Neural progenitor cell (in vitro differentiated cells): ENCODE results near the gene PAQR8. TPM values are rescaled to one million over a fixed set of nuclear protein-coding genes. Genes with fewer than 3 reads are reported as not detected.

Experiments used
- DNase-seq: peaks from one replicate; pipeline ENCODE4 v3.0.0-alpha.2; 2016; ENCODE audit warnings: low spot score
- H2AFZ ChIP-seq: fragments of 200-600 bp; sonication (generic); replicated peaks from 2 replicates; pipeline ENCODE4 v1.6.1; 2016; ENCODE audit warnings: antibody characterized with exemption
- H3F3A ChIP-seq: fragments of 200-600 bp; sonication (generic); 2 replicates; pipeline ENCODE4 v1.6.1; 2016; ENCODE audit warnings: antibody characterized with exemption, low read depth
- H3K27ac ChIP-seq: fragments of 200-600 bp; sonication (generic); 2 replicates; pipeline ENCODE4 v1.5.1; 2016; ENCODE audit warnings: mild to moderate bottlenecking
- H3K27me3 ChIP-seq: fragments of 200-600 bp; sonication (generic); 2 replicates; pipeline ENCODE4 v1.6.1; 2016; ENCODE audit warnings: mild to moderate bottlenecking, moderate library complexity
- H3K36me3 ChIP-seq: fragments of 200-600 bp; sonication (generic); 2 replicates; pipeline ENCODE4 v1.5.1; 2016
- H3K4me1 ChIP-seq: fragments of 200-600 bp; sonication (generic); 2 replicates; pipeline ENCODE4 v1.6.1; 2016; ENCODE audit warnings: mixed run types
- H3K4me2 ChIP-seq: fragments of 200-600 bp; sonication (generic); 2 replicates; pipeline ENCODE4 v1.6.1; 2016
- H3K4me3 ChIP-seq: fragments of 200-600 bp; sonication (generic); 2 replicates; pipeline ENCODE4 v1.5.1; 2016
- H3K79me2 ChIP-seq: fragments of 200-600 bp; sonication (generic); 2 replicates; pipeline ENCODE4 v1.6.1; 2016; ENCODE audit warnings: low read depth
- H3K9ac ChIP-seq: fragments of 200-600 bp; sonication (generic); 2 replicates; pipeline ENCODE4 v1.6.1; 2016
- H3K9me3 ChIP-seq: fragments of 200-600 bp; sonication (generic); 2 replicates; pipeline ENCODE4 v1.5.1; 2016; ENCODE audit warnings: low read depth
- H4K20me1 ChIP-seq: fragments of 200-600 bp; sonication (generic); 2 replicates; pipeline ENCODE4 v1.6.1; 2016; ENCODE audit warnings: low read depth
- H3K27ac Mint-ChIP-seq: 3 replicates; pipeline ENCODE4 v1.8.0; 2021; ENCODE audit warnings: mixed read lengths
- H3K27me3 Mint-ChIP-seq: 2 replicates; pipeline ENCODE4 v1.8.0; 2022; ENCODE audit warnings: low read depth, mild to moderate bottlenecking, inconsistent platforms, moderate library complexity, mixed read lengths; ENCODE audit not compliant: insufficient read depth
- H3K36me3 Mint-ChIP-seq: 3 replicates; pipeline ENCODE4 v1.8.0; 2021; ENCODE audit warnings: mixed read lengths
- H3K4me1 Mint-ChIP-seq: 3 replicates; pipeline ENCODE4 v1.8.0; 2021; ENCODE audit warnings: mixed read lengths
- H3K4me3 Mint-ChIP-seq: 3 replicates; pipeline ENCODE4 v1.8.0; 2021; ENCODE audit warnings: mild to moderate bottlenecking, moderate library complexity, mixed read lengths
- H3K9me3 Mint-ChIP-seq: 3 replicates; pipeline ENCODE4 v1.8.0; 2020; ENCODE audit warnings: mixed read lengths
- CTCF ChIP-seq: fragments of 200-600 bp; sonication (generic); IDR thresholded peaks from 2 replicates; pipeline ENCODE4 v1.5.1; 2017; ENCODE audit warnings: antibody characterized with exemption, mild to moderate bottlenecking
- EZH2 ChIP-seq: fragments of 200-600 bp; sonication (generic); IDR thresholded peaks from 2 replicates; pipeline ENCODE4 v1.6.1; 2017; ENCODE audit warnings: antibody characterized with exemption, mild to moderate bottlenecking, moderate library complexity
- EZH2phosphoT487 ChIP-seq: fragments of 200-600 bp; sonication (generic); IDR thresholded peaks from 2 replicates; pipeline ENCODE4 v1.6.1; 2017; ENCODE audit warnings: antibody characterized with exemption
- total RNA-seq: library from RNA; depleted of rRNA; stranded (reverse); fragments of >200 nt; gene quantifications from 2 replicates; pipeline ENCODE4 v1.2.3, GENCODE V29; 2015; ENCODE audit warnings: low replicate concordance

Gene PAQR8
- total RNA-seq, 1 donor from 2014 or later = 16.9 TPM

GRCh38 chr6:52377538-52378221 is 15.7 kb downstream of the PAQR8 start:
- Histone ChIP-seq H4K20me1 (peaks cover 3% of the 10 kb centered on the region), H3K9ac (no peak overlapping the region), H3K79me2 (peaks cover 8% of the 10 kb centered on the region), H2AFZ (no peak overlapping the region), H3K4me2 (no peak overlapping the region), H3K9me3 (no peaks in the 10 kb centered on the region), H3F3A (peaks cover 17% of the 10 kb centered on the region), H3K27me3 (no peaks in the 10 kb centered on the region), H3K27ac (no peak overlapping the region), H3K4me3 (no peak overlapping the region), H3K4me1 (peaks cover 13% of the 10 kb centered on the region), H3K36me3 (no peaks in the 10 kb centered on the region)
- no peak overlapping the region for H3K4me3 Mint-ChIP-seq
- peaks cover 9% of the 10 kb centered on the region for H3K9me3 Mint-ChIP-seq
- no peaks in the 10 kb centered on the region for H3K27me3 Mint-ChIP-seq
- peaks cover 13% of the 10 kb centered on the region for H3K4me1 Mint-ChIP-seq
- H3K27ac Mint-ChIP-seq = no peak overlapping the region
- H3K36me3 Mint-ChIP-seq = peaks cover 37% of the 10 kb centered on the region
- TF ChIP-seq EZH2phosphoT487 = no peak
- no peak for TF ChIP-seq EZH2
- no peak for TF ChIP-seq CTCF
- no peak for DNase-seq

- DNase-seq = no peak
- Mint-ChIP-seq H3K9me3 (peaks cover 17% of the 10 kb centered on the region), H3K27ac (no peak overlapping the region), H3K4me1 (peaks cover under 1% of the 10 kb centered on the region), H3K36me3 (peaks cover 40% of the 10 kb centered on the region), H3K4me3 (no peak overlapping the region), H3K27me3 (no peaks in the 10 kb centered on the region)
- H3K4me2 ChIP-seq = no peak overlapping the region
- TF ChIP-seq EZH2phosphoT487 = no peak
- TF ChIP-seq EZH2 = no peak
- TF ChIP-seq CTCF = no peak
- H3K79me2 ChIP-seq = no peaks in the 10 kb centered on the region
- no peaks in the 10 kb centered on the region for H3K9me3 ChIP-seq
- H4K20me1 ChIP-seq = no peaks in the 10 kb centered on the region
- H3K27ac ChIP-seq = no peak overlapping the region
- H3F3A ChIP-seq = no peaks in the 10 kb centered on the region
- H3K4me1 ChIP-seq = no peaks in the 10 kb centered on the region
- H3K36me3 ChIP-seq = no peaks in the 10 kb centered on the region
- H3K9ac ChIP-seq = no peak overlapping the region
- H3K27me3 ChIP-seq = no peaks in the 10 kb centered on the region
- no peak overlapping the region for H3K4me3 ChIP-seq
- no peak overlapping the region for H2AFZ ChIP-seq
Measured at GRCh38 chr6:52381249-52381648, 19.3 kb downstream of the PAQR8 start.

- Mint-ChIP-seq H3K9me3 (peaks cover 17% of the 10 kb centered on the region), H3K4me1 (no peaks in the 10 kb centered on the region), H3K36me3 (peaks cover 37% of the 10 kb centered on the region), H3K27me3 (no peaks in the 10 kb centered on the region), H3K27ac (no peak overlapping the region), H3K4me3 (no peak overlapping the region)
- Histone ChIP-seq H3F3A (no peaks in the 10 kb centered on the region), H3K27me3 (no peaks in the 10 kb centered on the region), H3K9me3 (peaks cover 8% of the 10 kb centered on the region), H3K79me2 (no peaks in the 10 kb centered on the region), H3K4me2 (no peak overlapping the region), H3K4me1 (no peaks in the 10 kb centered on the region), H3K27ac (no peak overlapping the region), H3K4me3 (no peak overlapping the region), H3K9ac (no peak overlapping the region), H3K36me3 (no peaks in the 10 kb centered on the region), H4K20me1 (no peaks in the 10 kb centered on the region), H2AFZ (no peak overlapping the region)
- TF ChIP-seq EZH2phosphoT487 = no peak
- TF ChIP-seq EZH2 = no peak
- TF ChIP-seq CTCF = no peak
- no peak for DNase-seq
Measured at GRCh38 chr6:52384145-52384766, 22.3 kb downstream of the PAQR8 start.
